NT2/D1 (cell line): ENCODE data around the gene EFCAB6.

Experiments used
- SUZ12 ChIP-seq: IDR thresholded peaks from 2 replicates; pipeline ENCODE4 v1.6.1; 2011; ENCODE audit not compliant: insufficient read length, insufficient read depth; ENCODE audit errors: extremely low read depth
- ZNF274 ChIP-seq: IDR thresholded peaks from 2 replicates; pipeline ENCODE4 v1.6.1; 2011; ENCODE audit warnings: mild to moderate bottlenecking, low read depth, low read length

GRCh38 chr22:43851979-43852307 lies 39.8 kb upstream of the EFCAB6 start:
- TF ChIP-seq ZNF274 = no peak
- no peak for TF ChIP-seq SUZ12
